HPDE6-E6E7 (cell line): ENCODE results near the gene GSG1L.

ENCODE experiments used
- DNase-seq: peaks from one replicate; pipeline ENCODE4 v3.0.0; 2011; ENCODE audit warnings: missing footprints; ENCODE audit errors: extremely low spot score

Gene GSG1L

GRCh38 chr16:27852681-27853080, 210.8 kb downstream of the GSG1L start:
- DNase-seq: no peak

DNA sequence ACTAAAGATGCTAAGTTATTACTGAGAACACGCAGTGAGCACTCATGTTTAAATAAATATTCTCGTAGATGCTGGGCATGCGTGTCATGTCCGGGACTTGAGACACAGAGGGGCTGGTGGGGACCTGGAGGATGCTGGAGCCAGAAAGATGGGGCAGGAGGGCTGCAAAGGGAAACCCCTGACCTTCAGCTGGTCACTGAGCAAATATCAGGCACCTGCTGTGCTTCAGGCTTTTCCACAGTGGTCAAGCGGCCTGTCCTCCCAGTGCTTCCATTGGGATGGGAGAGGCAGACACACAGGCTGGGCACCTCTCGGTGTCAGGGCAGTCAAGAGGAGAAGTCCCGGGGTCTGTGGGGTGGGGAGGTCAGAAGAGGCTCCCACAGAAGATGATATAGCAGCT, 211.4 kb downstream of the GSG1L start:
- no peak for DNase-seq

DNA sequence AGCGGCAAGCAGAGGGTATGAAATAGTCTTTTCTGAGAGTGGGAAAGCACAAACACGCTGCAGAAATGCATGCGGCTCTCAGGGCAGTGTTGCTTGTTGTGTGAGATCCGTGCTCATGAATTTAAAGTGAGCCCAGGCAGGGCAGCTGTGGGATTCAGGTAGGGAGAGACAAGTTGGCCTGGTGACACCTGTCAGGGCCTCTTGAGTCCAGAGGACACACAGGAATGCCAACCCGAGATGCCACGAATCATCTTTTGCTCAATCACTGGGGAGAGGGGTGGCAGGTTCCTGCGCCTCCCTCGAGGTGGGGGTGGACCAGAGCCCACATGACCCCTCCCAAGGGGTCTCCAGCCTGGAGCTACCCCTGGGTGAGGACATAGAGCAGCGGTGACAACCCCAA, 211.9 kb downstream of the GSG1L start:
- no peak for DNase-seq

GRCh38 chr16:27849621-27850020, 213.9 kb downstream of the GSG1L start:
- no peak for DNase-seq

- no peak for DNase-seq
Measured at GRCh38 chr16:27847030-27847550, 216.4 kb downstream of the GSG1L start.

- no peak for DNase-seq
Measured at GRCh38 chr16:27844826-27845225, 218.7 kb downstream of the GSG1L start.

DNA sequence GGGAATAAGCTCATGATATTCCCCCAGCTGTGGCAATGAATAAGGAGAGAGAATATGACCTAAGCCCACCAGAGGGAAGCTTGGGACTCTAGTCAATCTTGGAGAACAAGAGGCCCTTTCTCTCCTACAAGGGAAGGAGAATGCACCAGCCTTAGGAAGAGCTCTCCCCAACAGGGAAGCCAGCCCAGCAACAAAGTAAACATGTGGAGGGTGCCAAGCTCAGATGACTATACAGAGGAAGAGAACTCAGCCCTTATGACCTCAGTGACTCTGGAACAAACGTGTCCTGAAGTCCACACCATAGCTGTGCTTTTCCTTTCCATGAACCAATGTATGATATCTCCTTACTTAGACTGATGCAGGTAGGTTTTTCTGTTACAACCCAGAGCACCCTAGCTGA, 219.7 kb downstream of the GSG1L start:
- DNase-seq: no peak

- DNase-seq: no peak
Measured at GRCh38 chr16:27841911-27842310, 221.6 kb downstream of the GSG1L start.

DNA sequence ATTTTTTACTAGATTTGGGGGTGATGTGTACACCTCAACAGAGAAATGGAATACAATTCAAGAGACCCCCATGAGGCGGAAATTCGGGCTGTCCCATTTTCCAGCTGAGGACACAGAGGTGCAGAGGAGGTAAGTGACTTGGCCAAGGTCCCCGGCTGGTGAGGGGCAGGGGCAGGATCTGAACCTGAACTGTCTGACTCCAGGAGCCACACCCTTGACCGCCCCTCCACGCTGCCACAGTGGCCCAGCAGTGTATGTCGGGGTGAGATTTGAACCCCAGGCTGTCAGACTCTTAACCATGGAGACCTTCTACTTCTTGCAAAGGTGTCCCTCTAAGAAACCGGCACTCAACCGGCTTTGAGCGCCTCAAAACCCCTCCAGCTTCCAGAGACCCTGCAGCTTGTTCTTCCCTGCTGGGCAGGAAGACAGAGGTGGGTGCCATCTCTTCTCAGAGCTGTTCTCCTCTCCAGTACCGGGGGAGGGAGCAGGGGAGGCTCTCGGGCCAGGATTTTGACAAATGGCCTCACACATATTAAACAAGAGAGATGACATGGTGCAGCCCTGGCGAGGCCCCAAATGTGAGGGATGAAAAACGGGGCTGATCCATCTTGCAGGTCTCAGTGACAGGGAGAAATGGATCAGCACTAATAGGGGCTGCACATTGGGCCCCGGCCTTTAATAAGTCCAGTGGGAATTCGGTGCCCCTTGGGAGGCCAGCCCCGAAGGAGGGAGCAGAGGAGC, 222.3 kb downstream of the GSG1L start:
- DNase-seq: no peak

- DNase-seq: no peak
Measured at GRCh38 chr16:27840311-27841060, 223.0 kb downstream of the GSG1L start.

DNA sequence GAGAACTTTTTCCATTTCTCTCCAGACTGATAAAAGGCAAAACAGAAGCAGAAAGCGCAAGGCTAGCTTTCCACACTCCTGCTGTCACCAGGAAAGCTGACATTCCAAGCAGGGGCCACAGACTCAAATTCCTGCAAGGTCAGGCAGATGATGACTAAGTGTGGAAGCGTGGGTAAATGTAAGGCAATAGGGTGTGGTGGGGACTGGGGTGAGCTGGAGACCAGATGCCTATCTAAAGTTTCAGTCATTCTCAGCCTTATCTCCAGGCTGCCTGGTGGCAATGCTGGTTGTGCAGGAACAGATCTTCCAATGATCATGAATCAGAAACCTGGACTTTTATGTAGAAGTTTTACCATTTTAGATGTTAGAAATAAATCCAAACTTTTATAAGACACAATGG, 224.1 kb downstream of the GSG1L start:
- no peak for DNase-seq

DNA sequence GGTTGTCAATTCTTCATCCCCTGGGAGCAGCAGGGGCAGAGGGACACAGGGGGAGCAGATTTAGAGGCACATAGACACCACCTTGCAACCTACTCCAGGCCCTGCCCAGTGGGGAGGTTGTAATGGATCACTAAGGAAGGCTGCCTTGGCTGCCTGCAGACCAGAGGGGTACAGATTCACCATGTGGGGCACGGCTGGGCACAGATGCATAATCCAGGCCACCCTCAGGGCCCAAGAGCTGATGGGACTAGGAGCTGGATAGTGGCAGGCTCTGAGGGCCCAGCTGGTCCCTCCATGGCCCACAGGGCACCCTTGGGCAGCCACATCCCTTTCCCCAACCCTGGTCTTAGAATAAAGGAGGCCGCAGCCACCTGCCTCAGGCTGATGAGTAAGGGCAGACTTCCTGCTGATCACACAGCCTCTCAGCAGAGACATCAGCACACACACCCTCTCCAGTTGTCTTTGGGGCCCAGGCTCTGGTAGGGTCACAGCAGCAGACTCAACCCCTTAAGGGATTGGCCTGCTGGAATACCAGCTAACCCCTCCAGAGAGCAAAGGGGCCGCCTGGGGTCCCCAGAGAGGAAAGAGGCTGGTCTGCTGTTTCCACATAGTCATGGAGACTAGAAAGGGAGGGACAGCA, 224.9 kb downstream of the GSG1L start:
- DNase-seq: no peak

DNA sequence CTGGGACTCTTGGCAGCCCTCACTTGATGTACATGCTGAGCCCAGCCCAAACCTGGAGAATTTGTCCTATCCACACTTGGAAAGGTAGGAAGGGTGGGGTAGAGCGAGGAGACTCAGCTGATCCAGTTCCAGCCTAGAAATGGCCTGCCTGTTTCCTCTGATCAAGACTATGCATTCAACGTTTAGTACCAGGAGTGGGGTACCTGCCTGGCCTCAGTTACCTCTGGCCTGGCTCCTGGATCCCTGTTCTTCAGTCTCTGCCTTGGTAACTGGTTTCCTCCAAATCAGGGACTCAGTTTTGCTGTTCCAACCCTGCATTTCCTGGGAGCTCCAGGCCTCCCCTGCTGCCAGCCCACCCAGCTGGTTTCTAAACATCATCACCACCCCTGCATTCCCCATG, 233.5 kb downstream of the GSG1L start:
- no peak for DNase-seq

- no peak for DNase-seq
Measured at GRCh38 chr16:27828671-27829070, 234.8 kb downstream of the GSG1L start.

GRCh38 chr16:27827765-27828164, 235.7 kb downstream of the GSG1L start:
- DNase-seq: no peak

GRCh38 chr16:27826893-27827289, 236.6 kb downstream of the GSG1L start:
- no peak for DNase-seq

DNA sequence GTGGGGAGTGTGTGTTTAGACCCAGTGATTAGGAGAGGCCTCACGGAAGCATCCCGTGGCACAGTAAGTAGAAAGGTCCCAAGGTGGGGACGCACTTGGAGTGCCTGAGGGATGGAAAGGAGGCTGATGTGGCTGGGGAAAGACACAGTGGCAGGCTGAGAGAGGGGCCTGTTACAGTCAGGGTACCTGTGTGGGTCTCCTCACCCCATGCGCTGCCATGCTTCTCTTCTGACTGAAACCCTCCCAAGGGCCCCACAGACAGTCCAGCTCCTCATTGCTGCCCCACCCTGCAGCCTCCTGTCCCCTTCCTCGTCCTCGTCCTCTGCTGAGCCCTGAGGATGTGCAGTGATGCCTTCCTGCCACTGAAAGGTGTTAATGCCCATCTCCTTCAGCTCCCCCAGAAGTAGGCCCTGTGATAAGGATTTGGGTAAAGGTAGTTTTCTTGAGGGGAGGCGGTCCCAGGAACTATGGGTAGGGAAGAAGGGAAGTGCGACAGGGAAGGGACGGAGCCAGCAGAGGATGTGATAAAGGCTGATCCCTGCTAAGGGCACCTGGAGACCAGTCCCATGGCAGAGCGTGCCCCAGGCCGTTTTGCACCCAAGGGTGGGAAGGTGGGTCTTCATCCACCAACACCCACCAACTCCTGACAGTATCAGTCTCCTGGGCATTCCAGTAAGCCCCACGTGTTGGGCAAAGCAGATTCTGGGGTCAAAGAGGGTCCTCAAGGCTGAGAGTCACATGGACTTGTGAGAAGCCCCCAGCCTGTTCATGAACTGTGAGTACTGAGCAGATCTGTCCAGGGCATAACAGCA, 237.2 kb downstream of the GSG1L start:
- DNase-seq: no peak

GRCh38 chr16:27824786-27825185, 238.7 kb downstream of the GSG1L start:
- DNase-seq: no peak

- no peak for DNase-seq
Measured at GRCh38 chr16:27824006-27824405, 239.5 kb downstream of the GSG1L start.

DNA sequence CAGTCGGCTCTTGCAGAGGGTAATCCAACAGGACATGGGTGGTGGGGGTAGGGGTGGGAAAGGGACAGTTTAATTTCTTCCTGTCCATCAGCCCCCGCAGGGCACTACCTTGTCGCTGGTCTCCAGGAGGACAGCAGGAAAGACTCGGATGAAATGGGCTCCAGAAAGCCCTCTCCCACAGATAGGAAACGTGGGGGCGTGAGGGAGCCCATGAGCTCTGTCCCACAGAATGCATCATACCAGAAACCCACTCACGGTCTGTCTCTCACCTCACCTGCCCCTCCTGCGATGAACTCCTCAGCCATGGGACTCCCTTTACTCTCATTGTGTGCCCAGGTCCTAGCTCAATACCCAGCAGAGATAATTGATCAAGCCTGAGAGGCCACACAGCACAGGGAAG, 240.1 kb downstream of the GSG1L start:
- no peak for DNase-seq

DNA sequence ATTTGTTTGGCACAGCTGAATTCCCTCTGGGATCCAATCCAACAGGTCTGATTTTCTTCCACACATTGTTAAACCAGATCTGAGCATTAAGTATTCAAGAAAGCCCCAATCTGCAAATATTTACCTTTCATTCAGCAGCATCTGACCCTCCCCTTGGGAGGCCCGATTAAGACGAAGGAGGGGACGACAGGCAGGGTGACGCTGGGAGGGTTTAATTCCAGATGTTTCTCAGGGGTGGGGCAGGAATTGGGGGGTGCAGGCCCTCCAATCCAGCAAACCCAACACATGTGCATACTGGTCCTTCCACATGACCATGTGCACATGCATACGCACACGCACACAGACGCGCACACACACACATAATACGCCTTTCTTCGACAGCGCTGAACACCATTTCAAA, 240.5 kb downstream of the GSG1L start:
- DNase-seq: no peak

DNA sequence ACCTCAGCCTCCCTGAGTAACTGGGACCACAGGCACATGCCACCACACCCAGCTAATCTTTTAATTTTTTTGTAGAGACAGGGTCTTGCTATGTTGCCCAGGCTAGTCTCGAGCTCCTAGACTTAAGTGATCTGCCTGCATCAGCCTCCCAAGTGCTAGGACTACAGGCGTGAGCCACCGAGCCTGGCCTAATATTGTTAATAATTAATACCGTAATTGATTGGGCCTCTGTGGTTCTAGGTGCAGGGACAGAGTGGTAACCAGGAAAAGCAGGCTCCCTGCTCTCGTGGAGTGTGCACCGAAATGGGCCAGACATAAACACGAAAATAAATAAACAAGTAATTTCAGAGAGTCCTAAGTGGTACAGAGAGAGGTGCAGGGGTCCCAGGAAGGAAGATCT, 241.0 kb downstream of the GSG1L start:
- no peak for DNase-seq
